Caco-2 (cell line): Measurements from ENCODE around the gene ZNF256. TPM values are rescaled to one million over a fixed set of nuclear protein-coding genes. Genes with fewer than 3 reads are reported as not detected.

ENCODE experiments used
- BruUV-seq: library from RNA; stranded (reverse); fragments of 400-500 nt; replicated peaks from 2 replicates; lab custom pipeline; 2021; lab: Mats Ljungman, UMichigan
- CTCF ChIA-PET: fragments of 300-600 bp; sonication (Branson Sonifier 250); formaldehyde crosslinking; loops from one replicate; lab custom pipeline; 2022; ENCODE audit warnings: antibody characterized with exemption; lab: Charles Lee
- POLR2A ChIA-PET: fragments of 300-600 bp; sonication (Branson Sonifier 250); formaldehyde crosslinking; loops from one replicate; lab custom pipeline; 2022; ENCODE audit warnings: antibody characterized with exemption; lab: Charles Lee
- DNase-seq, 2 experiments: peaks; one replicate each; pipeline versions ENCODE4 v3.0.0 to v3.0.0-alpha.2; 2020 to 2022
- H3K27me3 ChIP-seq: replicated peaks from 2 replicates; pipeline ENCODE4 v1.6.0; 2011; ENCODE audit warnings: low read length; ENCODE audit not compliant: control insufficient read depth, insufficient read depth
- H3K36me3 ChIP-seq: 2 replicates; pipeline ENCODE4 v1.5.1; 2011; ENCODE audit warnings: low read length; ENCODE audit not compliant: control insufficient read depth, insufficient read depth
- H3K4me1 ChIP-seq: fragments of 250-450 bp; sonication (Bioruptor Pico); 2 replicates; pipeline ENCODE4 v1.5.1; 2020; ENCODE audit warnings: mild to moderate bottlenecking
- H3K4me3 ChIP-seq: 2 replicates; pipeline ENCODE4 v1.5.1; 2011; ENCODE audit warnings: low read depth, mild to moderate bottlenecking, control low read depth, low read length
- H3K9me3 ChIP-seq: fragments of 250-450 bp; sonication (Bioruptor Pico); 2 replicates; pipeline ENCODE4 v1.5.1; 2020; ENCODE audit warnings: mild to moderate bottlenecking, moderate library complexity
- H3K27ac Mint-ChIP-seq: one replicate; pipeline ENCODE4 v1.8.0; 2022; ENCODE audit warnings: mixed read lengths; ENCODE audit not compliant: unreplicated experiment
- H3K27me3 Mint-ChIP-seq: one replicate; pipeline ENCODE4 v1.8.0; 2022; ENCODE audit warnings: mixed read lengths; ENCODE audit not compliant: insufficient read depth, unreplicated experiment
- H3K36me3 Mint-ChIP-seq: one replicate; pipeline ENCODE4 v1.8.0; 2022; ENCODE audit warnings: mild to moderate bottlenecking, mixed read lengths; ENCODE audit not compliant: insufficient read depth, unreplicated experiment
- H3K4me1 Mint-ChIP-seq: one replicate; pipeline ENCODE4 v1.8.0; 2022; ENCODE audit warnings: low read depth, mixed read lengths; ENCODE audit not compliant: unreplicated experiment
- H3K4me3 Mint-ChIP-seq: one replicate; pipeline ENCODE4 v1.8.0; 2022; ENCODE audit warnings: mild to moderate bottlenecking, moderate library complexity, mixed read lengths; ENCODE audit not compliant: unreplicated experiment
- H3K9me3 Mint-ChIP-seq: one replicate; pipeline ENCODE4 v1.8.0; 2022; ENCODE audit warnings: mixed read lengths; ENCODE audit not compliant: unreplicated experiment
- CTCF ChIP-seq, 2 experiments: fragments of 200-600 bp in 1 of 2; IDR thresholded peaks; 1 replicate in 1 of 2; 2 replicates in 1 of 2; pipeline versions ENCODE4 v1.5.1 to v1.8.0; 2011 to 2022; ENCODE audit warnings: antibody characterized with exemption in 1 of 2, control low read depth in 1 of 2, inconsistent platforms in 1 of 2, low read depth in 1 of 2, low read length in 1 of 2, mild to moderate bottlenecking in 1 of 2, moderate library complexity in 1 of 2; ENCODE audit not compliant: insufficient read depth in 1 of 2, severe bottlenecking in 1 of 2, unreplicated experiment in 1 of 2
- intact Hi-C: fragments of 100-400 bp; cut with micrococcal nuclease; formaldehyde crosslinking; loops from one replicate; pipeline ENCODE4 v1.10.0; 2022; ENCODE audit not compliant: unreplicated experiment
- total RNA-seq: library from RNA; stranded (reverse); gene quantifications from 2 replicates; pipeline ENCODE4 v1.2.3, GENCODE V29; 2022

The ZNF256 gene
- total RNA-seq, 1 experiment from 2014 or later, result 1.5 TPM

GRCh38 chr19:57974434-57974833, 26.9 kb upstream of the ZNF256 start, which contains the start of gene C19orf18:
TSS of gene C19orf18 (minus strand) at chr19:57974534. CDS start at chr19:57974432, 102 bp downstream.
- Mint-ChIP-seq H3K4me1 (no peaks in the 10 kb centered on the region), H3K9me3 (peaks cover 55% of the 10 kb centered on the region), H3K27me3 (no peaks in the 10 kb centered on the region), H3K4me3 (no peak within 1 kb of the TSS), H3K27ac (no peak within 1 kb of the TSS), H3K36me3 (peaks cover 8% of the 10 kb centered on the region)
- Histone ChIP-seq H3K9me3 (peaks cover 46% of the 10 kb centered on the region), H3K4me1 (no peaks in the 10 kb centered on the region), H3K27me3 (no peaks in the 10 kb centered on the region), H3K4me3 (no peak within 1 kb of the TSS), H3K36me3 (no peaks in the 10 kb centered on the region)
- ChIA-PET CTCF (no interaction called here), POLR2A (no interaction called here)
- DNase-seq, result no peak
- intact Hi-C loops, result no loop called here
- BruUV-seq, result no TSS peak
- TF ChIP-seq CTCF (IDR thresholded peaks at IDR 0.05; ENCODE audit: insufficient read depth in 1 of 2, low read depth in 1 of 2, low read length in 1 of 2, severe bottlenecking in 1 of 2, unreplicated experiment in 1 of 2), result no peak

- H3K9me3 Mint-ChIP-seq, result peaks cover 41% of the 10 kb centered on the region
- CTCF ChIA-PET, result no interaction called here
- H3K9me3 ChIP-seq, result peaks cover 33% of the 10 kb centered on the region
Observed at GRCh38 chr19:57964761-57965160, 17.3 kb upstream of the ZNF256 start.

GRCh38 chr19:57961785-57962184, 14.3 kb upstream of the ZNF256 start:
- H3K27me3 ChIP-seq, result no peaks in the 10 kb centered on the region
- TF ChIP-seq CTCF (IDR thresholded peaks at IDR 0.05; ENCODE audit: insufficient read depth in 1 of 2, low read depth in 1 of 2, low read length in 1 of 2, severe bottlenecking in 1 of 2, unreplicated experiment in 1 of 2), result no peak
- Mint-ChIP-seq H3K4me1 (no peaks in the 10 kb centered on the region), H3K36me3 (no peaks in the 10 kb centered on the region), H3K4me3 (no peak overlapping the region), H3K9me3 (peaks cover 28% of the 10 kb centered on the region), H3K27me3 (no peaks in the 10 kb centered on the region), H3K27ac (no peak overlapping the region)
- peaks cover 30% of the 10 kb centered on the region for H3K9me3 ChIP-seq
- H3K4me3 ChIP-seq, result no peak overlapping the region
- POLR2A ChIA-PET, result no interaction called here
- intact Hi-C loops, result no loop called here
- no peak for DNase-seq
- CTCF ChIA-PET, result no interaction called here
- no peaks in the 10 kb centered on the region for H3K36me3 ChIP-seq
- no TSS peak for BruUV-seq
- no peaks in the 10 kb centered on the region for H3K4me1 ChIP-seq

More at GRCh38 chr19:57964761-57965160, 17.3 kb upstream of the ZNF256 start:
- H3K27me3 ChIP-seq, result no peaks in the 10 kb centered on the region
- H3K4me3 Mint-ChIP-seq, result no peak overlapping the region
- DNase-seq, result no peak
- POLR2A ChIA-PET, result no interaction called here
- no peaks in the 10 kb centered on the region for H3K27me3 Mint-ChIP-seq
- H3K27ac Mint-ChIP-seq, result no peak overlapping the region
- H3K36me3 ChIP-seq, result no peaks in the 10 kb centered on the region
- intact Hi-C loops, result no loop called here
- H3K4me1 Mint-ChIP-seq, result no peaks in the 10 kb centered on the region
- H3K4me3 ChIP-seq, result no peak overlapping the region
- no peaks in the 10 kb centered on the region for H3K4me1 ChIP-seq
- H3K36me3 Mint-ChIP-seq, result no peaks in the 10 kb centered on the region
- no TSS peak for BruUV-seq
- TF ChIP-seq CTCF (IDR thresholded peaks at IDR 0.05; ENCODE audit: insufficient read depth in 1 of 2, low read depth in 1 of 2, low read length in 1 of 2, severe bottlenecking in 1 of 2, unreplicated experiment in 1 of 2), result no peak
